Measurements from ENCODE around the gene ERBB3.

The ERBB3 gene

DNA sequence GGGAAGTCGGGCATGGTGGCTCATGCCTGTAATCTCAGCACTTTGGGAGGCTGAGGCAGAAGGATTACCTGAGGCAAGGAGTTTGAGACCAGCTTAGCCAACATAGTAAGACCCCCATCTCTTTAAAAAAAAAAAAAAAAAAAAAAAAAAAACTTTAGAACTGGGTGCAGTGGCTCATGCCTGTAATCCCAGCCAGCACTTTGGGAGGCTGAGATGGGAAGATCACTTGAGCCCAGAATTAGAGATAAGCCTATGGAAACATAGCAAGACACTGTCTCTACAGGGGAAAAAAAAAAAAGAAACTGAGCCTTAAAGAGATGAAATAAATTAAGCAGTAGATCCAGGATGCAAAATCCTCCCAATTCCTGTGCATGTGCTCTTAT lies 22.7 kb downstream of the ERBB3 start:
- Histone ChIP-seq H3K9me3 (ENCODE audit: low read length) (no peaks in the 10 kb centered on the region), H3K9ac (ENCODE audit: low read length) (no peak overlapping the region), H3K27ac (ENCODE audit: low read depth, low read length) (no peak overlapping the region), H3K36me3 (ENCODE audit: insufficient read depth, low read length) (peaks cover 16% of the 10 kb centered on the region), H3K4me1 (ENCODE audit: insufficient read depth, low read length) (peaks cover 14% of the 10 kb centered on the region), H3K4me3 (ENCODE audit: low read depth in 1 of 2, low read length in 2 of 2) (no peak overlapping the region), H3K27me3 (ENCODE audit: control insufficient read depth in 1 of 2, insufficient read depth in 2 of 2, low read length in 2 of 2) (no peaks in the 10 kb centered on the region)

DNA sequence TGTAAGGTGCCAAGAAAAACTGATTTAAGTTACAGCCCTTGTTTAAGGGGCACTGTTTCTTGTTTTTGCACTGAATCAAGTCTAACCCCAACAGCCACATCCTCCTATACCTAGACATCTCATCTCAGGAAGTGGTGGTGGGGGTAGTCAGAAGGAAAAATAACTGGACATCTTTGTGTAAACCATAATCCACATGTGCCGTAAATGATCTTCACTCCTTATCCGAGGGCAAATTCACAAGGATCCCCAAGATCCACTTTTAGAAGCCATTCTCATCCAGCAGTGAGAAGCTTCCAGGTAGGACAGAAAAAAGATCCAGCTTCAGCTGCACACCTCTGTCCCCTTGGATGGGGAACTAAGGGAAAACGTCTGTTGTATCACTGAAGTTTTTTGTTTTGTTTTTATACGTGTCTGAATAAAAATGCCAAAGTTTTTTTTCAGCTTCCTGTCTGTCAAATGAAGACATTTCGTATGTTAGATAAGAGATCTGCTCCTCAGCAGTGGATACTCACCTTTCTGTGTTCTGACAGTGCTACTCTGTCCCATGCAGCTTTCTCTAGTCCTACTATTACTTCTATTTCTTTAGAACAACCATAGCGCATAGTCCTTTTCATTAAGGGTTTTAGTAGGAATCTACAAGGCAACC lies 23.2 kb downstream of the ERBB3 start:
- Histone ChIP-seq H3K36me3 (ENCODE audit: insufficient read depth, low read length) (peaks cover 21% of the 10 kb centered on the region), H3K4me3 (ENCODE audit: low read depth in 1 of 2, low read length in 2 of 2) (peak overlapping the region in 1 of 2 donors; percentile 87), H3K9me3 (ENCODE audit: low read length) (no peaks in the 10 kb centered on the region), H3K9ac (ENCODE audit: low read length) (peak overlapping the region; percentile 72), H3K27me3 (ENCODE audit: control insufficient read depth in 1 of 2, insufficient read depth in 2 of 2, low read length in 2 of 2) (no peaks in the 10 kb centered on the region), H3K27ac (ENCODE audit: low read depth, low read length) (peak overlapping the region; percentile 90), H3K4me1 (ENCODE audit: insufficient read depth, low read length) (peaks cover 14% of the 10 kb centered on the region)

DNA sequence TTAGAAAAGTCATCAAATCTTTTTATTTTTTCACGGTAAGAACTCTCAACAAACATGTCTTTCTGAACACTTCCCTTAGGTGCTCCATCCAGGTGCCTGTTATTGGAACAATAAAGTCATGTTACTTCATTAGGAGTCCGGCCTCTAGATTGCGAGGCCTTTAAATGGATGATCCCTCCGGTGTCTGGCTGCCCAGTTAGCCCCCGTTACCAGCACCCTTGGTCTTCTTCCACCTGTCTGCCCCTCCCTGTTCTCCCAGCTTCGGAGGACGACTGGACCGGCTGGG lies 23.8 kb downstream of the ERBB3 start:
- H3K9ac ChIP-seq (ENCODE audit: low read length) = peak overlapping the region; percentile 72
- peaks cover 27% of the 10 kb centered on the region for H3K36me3 ChIP-seq (ENCODE audit: insufficient read depth, low read length)
- peaks cover 14% of the 10 kb centered on the region for H3K4me1 ChIP-seq (ENCODE audit: insufficient read depth, low read length)
- H3K9me3 ChIP-seq (ENCODE audit: low read length) = no peaks in the 10 kb centered on the region
- H3K27me3 ChIP-seq (ENCODE audit: control insufficient read depth in 1 of 2, insufficient read depth in 2 of 2, low read length in 2 of 2) = no peaks in the 10 kb centered on the region
- peak overlapping the region; percentile 87 to 92 for H3K4me3 ChIP-seq (ENCODE audit: low read depth in 1 of 2, low read length in 2 of 2)
- peak overlapping the region; percentile 90 for H3K27ac ChIP-seq (ENCODE audit: low read depth, low read length)

DNA sequence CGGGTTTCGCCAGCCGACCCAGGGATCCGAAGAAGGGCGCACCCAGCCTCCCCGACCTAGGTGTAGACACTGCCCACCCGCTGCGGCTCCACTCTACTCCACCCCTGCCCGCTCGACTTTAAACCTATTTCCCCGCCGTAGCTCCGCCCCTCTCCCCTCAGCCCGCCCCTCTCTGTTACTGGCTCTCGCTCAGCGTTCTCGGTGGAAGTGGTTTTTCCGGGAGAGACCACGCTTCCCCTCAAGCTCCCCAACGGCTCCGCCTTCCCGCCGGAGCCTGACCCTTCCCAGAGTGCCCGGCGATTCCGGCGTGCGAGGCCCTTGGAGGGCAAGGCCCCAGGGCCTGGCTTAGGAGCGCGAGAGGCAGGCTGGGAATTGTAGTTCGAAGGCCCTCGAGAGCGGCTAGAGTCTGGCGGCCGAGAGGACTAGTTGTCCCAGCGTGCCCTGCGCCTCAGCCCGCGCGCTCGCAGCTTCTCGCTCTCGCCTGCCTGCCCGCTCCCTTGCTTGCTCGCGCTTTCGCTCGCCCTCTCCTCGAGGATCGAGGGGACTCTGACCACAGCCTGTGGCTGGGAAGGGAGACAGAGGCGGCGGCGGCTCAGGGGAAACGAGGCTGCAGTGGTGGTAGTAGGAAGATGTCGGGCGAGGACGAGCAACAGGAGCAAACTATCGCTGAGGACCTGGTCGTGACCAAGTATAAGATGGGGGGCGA lies 24.3 kb downstream of the ERBB3 start, which contains the start of gene PA2G4:
Gene PA2G4 (plus strand): TSS at position 451 of the 706 bp plus-strand sequence. CDS start 179 bp downstream, at position 630.
- H3K4me1 ChIP-seq (ENCODE audit: insufficient read depth, low read length) = peaks cover 14% of the 10 kb centered on the region
- peaks cover 28% of the 10 kb centered on the region for H3K36me3 ChIP-seq (ENCODE audit: insufficient read depth, low read length)
- no peaks in the 10 kb centered on the region for H3K27me3 ChIP-seq (ENCODE audit: control insufficient read depth in 1 of 2, insufficient read depth in 2 of 2, low read length in 2 of 2)
- H3K27ac ChIP-seq (ENCODE audit: low read depth, low read length) = peak within 1 kb of the TSS; percentile 90
- no peaks in the 10 kb centered on the region for H3K9me3 ChIP-seq (ENCODE audit: low read length)
- H3K4me3 ChIP-seq (ENCODE audit: low read depth in 1 of 2, low read length in 2 of 2) = peak within 1 kb of the TSS; percentile 87 to 92
- H3K9ac ChIP-seq (ENCODE audit: low read length) = peak within 1 kb of the TSS; percentile 75

DNA sequence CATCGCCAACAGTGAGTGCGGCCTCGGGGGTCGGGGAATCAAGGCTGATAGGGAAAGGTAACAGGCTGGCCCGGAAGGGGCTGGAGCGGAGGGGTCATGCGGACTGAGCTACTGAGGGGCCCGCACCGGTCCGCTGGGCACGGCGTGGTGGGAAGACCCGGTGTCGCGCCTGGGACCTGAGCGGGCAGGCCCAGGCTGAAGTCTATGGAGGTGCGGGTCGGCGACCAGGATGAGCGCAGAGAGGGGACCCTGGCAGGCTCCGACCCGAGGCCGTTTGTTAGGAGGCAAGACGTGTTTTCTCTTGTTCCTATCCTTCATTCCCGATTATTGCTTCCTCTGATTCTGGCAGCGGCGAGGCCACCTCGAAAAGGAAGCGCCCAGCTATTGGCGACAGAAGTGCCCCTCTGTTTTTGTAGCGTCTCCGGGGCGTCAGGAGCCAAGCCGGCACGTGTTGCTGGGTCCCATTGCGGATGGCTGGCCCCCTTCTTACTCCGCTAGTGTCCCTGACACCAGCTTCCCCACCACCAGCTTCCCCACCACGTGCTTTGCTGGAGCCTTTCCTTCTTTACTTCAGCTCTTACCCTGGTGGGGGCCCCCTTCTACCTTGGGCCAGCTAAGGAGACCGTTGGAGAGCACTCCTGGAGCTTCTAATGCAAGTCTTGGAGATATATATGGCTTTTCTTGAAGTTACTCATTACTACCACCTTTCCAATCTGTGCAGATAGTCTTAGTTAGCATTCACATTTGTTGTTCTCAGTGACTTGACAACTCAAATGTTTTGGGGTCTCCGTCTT lies 25.0 kb downstream of the ERBB3 start:
- Histone ChIP-seq H3K9me3 (ENCODE audit: low read length) (no peaks in the 10 kb centered on the region), H3K27ac (ENCODE audit: low read depth, low read length) (peak overlapping the region; percentile 90), H3K9ac (ENCODE audit: low read length) (peak overlapping the region; percentile 75), H3K36me3 (ENCODE audit: insufficient read depth, low read length) (peaks cover 36% of the 10 kb centered on the region), H3K27me3 (ENCODE audit: control insufficient read depth in 1 of 2, insufficient read depth in 2 of 2, low read length in 2 of 2) (no peaks in the 10 kb centered on the region), H3K4me1 (ENCODE audit: insufficient read depth, low read length) (peaks cover 14% of the 10 kb centered on the region), H3K4me3 (ENCODE audit: low read depth in 1 of 2, low read length in 2 of 2) (peak overlapping the region; percentile 87 to 92)

DNA sequence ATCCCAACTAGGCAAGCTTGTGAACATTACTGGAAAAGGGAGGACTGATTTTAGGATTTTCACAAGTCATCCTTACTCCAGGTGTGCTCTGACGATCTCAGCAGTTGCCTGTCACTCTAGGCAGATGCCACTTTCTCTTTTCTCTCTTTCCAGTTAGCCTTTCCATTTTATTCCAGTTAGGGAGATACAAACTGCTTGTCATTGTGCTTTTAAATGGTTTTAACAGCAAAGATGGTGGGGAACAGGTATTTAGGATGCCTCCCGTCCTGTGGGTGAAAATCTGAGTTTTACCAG lies 25.6 kb downstream of the ERBB3 start:
- H3K4me1 ChIP-seq (ENCODE audit: insufficient read depth, low read length) = peaks cover 14% of the 10 kb centered on the region
- H3K27me3 ChIP-seq (ENCODE audit: control insufficient read depth in 1 of 2, insufficient read depth in 2 of 2, low read length in 2 of 2) = no peaks in the 10 kb centered on the region
- H3K9ac ChIP-seq (ENCODE audit: low read length) = peak overlapping the region; percentile 75
- peak overlapping the region in 1 of 2 donors; percentile 87 for H3K4me3 ChIP-seq (ENCODE audit: low read depth in 1 of 2, low read length in 2 of 2)
- no peak overlapping the region for H3K27ac ChIP-seq (ENCODE audit: low read depth, low read length)
- H3K9me3 ChIP-seq (ENCODE audit: low read length) = no peaks in the 10 kb centered on the region
- H3K36me3 ChIP-seq (ENCODE audit: insufficient read depth, low read length) = peaks cover 41% of the 10 kb centered on the region

DNA sequence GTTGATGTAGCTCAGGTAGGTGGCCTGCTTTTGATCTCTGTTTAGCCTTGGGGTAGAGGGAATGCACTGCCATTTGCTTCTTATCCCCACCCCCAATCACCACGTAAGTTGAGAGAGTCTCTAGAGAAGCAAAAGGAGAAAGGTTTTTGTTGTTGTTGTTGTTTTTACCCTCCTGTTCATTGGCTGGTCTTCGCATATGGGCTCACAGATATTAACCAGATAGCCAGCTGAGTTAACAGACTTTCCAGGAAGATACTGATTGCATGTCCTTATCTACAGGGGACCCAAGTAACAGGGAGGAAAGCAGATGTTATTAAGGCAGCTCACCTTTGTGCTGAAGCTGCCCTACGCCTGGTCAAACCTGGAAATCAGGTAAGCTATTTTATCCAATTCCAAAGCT lies 27.3 kb downstream of the ERBB3 start:
- Histone ChIP-seq H3K36me3 (ENCODE audit: insufficient read depth, low read length) (peaks cover 56% of the 10 kb centered on the region), H3K4me1 (ENCODE audit: insufficient read depth, low read length) (peaks cover 14% of the 10 kb centered on the region), H3K27ac (ENCODE audit: low read depth, low read length) (no peak overlapping the region), H3K9ac (ENCODE audit: low read length) (no peak overlapping the region), H3K9me3 (ENCODE audit: low read length) (no peaks in the 10 kb centered on the region), H3K4me3 (ENCODE audit: low read depth in 1 of 2, low read length in 2 of 2) (no peak overlapping the region), H3K27me3 (ENCODE audit: control insufficient read depth in 1 of 2, insufficient read depth in 2 of 2, low read length in 2 of 2) (no peaks in the 10 kb centered on the region)

DNA sequence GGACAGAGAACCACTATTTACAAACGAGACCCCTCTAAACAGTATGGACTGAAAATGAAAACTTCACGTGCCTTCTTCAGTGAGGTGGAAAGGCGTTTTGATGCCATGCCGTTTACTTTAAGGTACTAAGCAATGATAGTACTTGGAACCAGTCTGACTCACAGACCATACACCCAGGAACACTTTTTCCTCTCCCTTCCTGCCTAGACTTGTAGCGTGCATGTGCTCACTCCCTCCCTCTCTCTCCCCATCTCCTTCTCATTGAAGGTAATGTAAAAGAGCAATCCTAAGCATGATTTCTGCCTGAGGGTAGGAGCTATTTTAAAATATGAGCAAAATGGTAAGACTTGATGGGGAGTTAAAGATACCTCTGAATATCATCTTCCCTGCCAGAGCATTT lies 30.6 kb downstream of the ERBB3 start:
- H3K27me3 ChIP-seq (ENCODE audit: control insufficient read depth in 1 of 2, insufficient read depth in 2 of 2, low read length in 2 of 2) = no peaks in the 10 kb centered on the region
- H3K9me3 ChIP-seq (ENCODE audit: low read length) = no peaks in the 10 kb centered on the region
- H3K27ac ChIP-seq (ENCODE audit: low read depth, low read length) = no peak overlapping the region
- H3K4me1 ChIP-seq (ENCODE audit: insufficient read depth, low read length) = peaks cover 8% of the 10 kb centered on the region
- H3K9ac ChIP-seq (ENCODE audit: low read length) = no peak overlapping the region
- H3K4me3 ChIP-seq (ENCODE audit: low read depth in 1 of 2, low read length in 2 of 2) = no peak overlapping the region
- H3K36me3 ChIP-seq (ENCODE audit: insufficient read depth, low read length) = peaks cover 73% of the 10 kb centered on the region

DNA sequence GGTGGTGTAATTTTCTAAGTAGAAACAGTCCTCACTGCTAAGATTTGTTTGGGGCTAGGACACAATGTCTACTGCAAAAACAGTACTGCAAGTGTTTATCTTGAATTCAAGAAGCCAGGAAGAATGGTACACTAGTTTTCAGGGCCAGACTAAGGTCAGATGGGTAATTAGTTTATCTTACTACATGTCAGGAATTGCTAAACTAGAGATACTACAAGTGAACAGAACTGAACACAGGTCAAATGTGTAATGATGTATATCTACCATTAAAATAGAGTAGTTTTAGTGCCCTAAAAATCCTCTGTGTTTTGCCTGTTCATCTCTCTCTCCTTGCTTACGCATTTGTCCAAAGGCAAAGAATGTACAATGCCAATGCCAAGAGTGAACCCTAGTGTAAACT lies 34.1 kb downstream of the ERBB3 start:
- Histone ChIP-seq H3K4me3 (ENCODE audit: low read depth in 1 of 2, low read length in 2 of 2) (no peak overlapping the region), H3K36me3 (ENCODE audit: insufficient read depth, low read length) (peaks cover 53% of the 10 kb centered on the region), H3K9ac (ENCODE audit: low read length) (no peak overlapping the region), H3K27ac (ENCODE audit: low read depth, low read length) (no peak overlapping the region), H3K27me3 (ENCODE audit: control insufficient read depth in 1 of 2, insufficient read depth in 2 of 2, low read length in 2 of 2) (no peaks in the 10 kb centered on the region), H3K9me3 (ENCODE audit: low read length) (no peaks in the 10 kb centered on the region), H3K4me1 (ENCODE audit: insufficient read depth, low read length) (peaks cover 7% of the 10 kb centered on the region)

DNA sequence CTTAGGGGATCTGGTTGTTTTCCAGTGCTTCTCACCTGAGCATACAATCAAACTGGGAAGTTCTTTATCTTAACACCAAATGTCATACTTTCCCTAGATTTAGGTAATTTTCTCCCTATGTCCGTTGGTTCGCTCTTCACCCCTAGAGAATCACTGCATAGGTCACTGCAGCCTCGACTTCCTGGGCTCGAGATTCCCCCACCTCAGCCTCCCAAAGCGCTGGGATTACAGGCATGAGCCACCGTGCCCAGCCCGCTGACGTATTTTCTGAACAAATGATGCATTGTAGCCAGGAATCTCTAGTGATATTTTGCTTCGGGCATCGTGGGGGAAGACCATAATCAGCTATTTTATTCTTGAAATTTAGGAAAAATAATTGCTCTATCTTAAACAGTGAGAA lies 35.4 kb downstream of the ERBB3 start:
- H3K36me3 ChIP-seq (ENCODE audit: insufficient read depth, low read length) = peaks cover 47% of the 10 kb centered on the region
- H3K9me3 ChIP-seq (ENCODE audit: low read length) = no peaks in the 10 kb centered on the region
- peaks cover 19% of the 10 kb centered on the region for H3K4me1 ChIP-seq (ENCODE audit: insufficient read depth, low read length)
- peak overlapping the region; percentile 61 for H3K27ac ChIP-seq (ENCODE audit: low read depth, low read length)
- peak overlapping the region; percentile 99 for H3K9ac ChIP-seq (ENCODE audit: low read length)
- no peaks in the 10 kb centered on the region for H3K27me3 ChIP-seq (ENCODE audit: control insufficient read depth in 1 of 2, insufficient read depth in 2 of 2, low read length in 2 of 2)
- no peak overlapping the region for H3K4me3 ChIP-seq (ENCODE audit: low read depth in 1 of 2, low read length in 2 of 2)

DNA sequence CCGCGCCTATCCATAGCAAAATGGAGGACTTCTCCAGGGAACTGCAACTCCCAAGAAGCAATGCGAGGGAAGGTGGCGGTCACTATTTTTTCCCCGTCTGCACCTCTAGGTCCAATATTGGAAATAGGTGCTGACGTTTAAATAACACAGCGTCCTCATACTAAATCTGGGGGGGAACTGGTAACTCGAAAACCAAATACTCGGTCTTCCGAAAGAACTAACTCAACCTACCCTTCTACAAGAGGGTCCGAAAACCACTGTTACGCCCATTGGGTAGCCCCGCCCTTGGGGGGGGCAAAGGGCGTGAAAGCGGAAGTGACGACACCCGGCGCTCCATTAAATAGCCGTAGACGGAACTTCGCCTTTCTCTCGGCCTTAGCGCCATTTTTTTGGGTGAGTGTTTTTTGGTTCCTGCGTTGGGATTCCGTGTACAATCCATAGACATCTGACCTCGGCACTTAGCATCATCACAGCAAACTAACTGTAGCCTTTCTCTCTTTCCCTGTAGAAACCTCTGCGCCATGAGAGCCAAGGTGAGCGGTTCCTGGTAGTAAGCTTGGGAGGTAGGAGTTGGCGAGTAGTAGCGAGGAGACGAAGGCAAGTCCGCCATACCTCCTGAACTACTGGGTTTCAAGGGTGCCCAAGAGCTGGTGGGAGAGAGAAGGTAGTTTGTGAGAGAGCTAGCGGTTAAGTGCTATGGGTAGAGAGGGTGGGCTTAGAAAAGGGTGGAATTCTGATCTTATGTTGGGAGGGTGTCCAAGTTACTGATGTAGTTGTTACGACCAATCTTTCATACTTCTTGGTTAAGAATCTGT lies 36.5 kb downstream of the ERBB3 start, which contains the start of gene RPL41:
Gene RPL41 (plus strand): TSS at position 367 of the 815 bp plus-strand sequence.
- peak within 1 kb of the TSS; percentile 43 to 96 for H3K4me3 ChIP-seq (ENCODE audit: low read depth in 1 of 2, low read length in 2 of 2)

More for the DNA sequence above, 36.5 kb downstream of the ERBB3 start, which contains the start of gene RPL41:
- Histone ChIP-seq H3K9me3 (ENCODE audit: low read length) (no peaks in the 10 kb centered on the region), H3K27ac (ENCODE audit: low read depth, low read length) (peak within 1 kb of the TSS; percentile 94), H3K36me3 (ENCODE audit: insufficient read depth, low read length) (peaks cover 48% of the 10 kb centered on the region), H3K9ac (ENCODE audit: low read length) (peak within 1 kb of the TSS; percentile 99), H3K27me3 (ENCODE audit: control insufficient read depth in 1 of 2, insufficient read depth in 2 of 2, low read length in 2 of 2) (no peaks in the 10 kb centered on the region), H3K4me1 (ENCODE audit: insufficient read depth, low read length) (peaks cover 20% of the 10 kb centered on the region)
